ENCODE results near the gene CMTM5. TPM values are rescaled to one million over a fixed set of nuclear protein-coding genes. Genes with fewer than 3 reads are reported as not detected.
A peak's percentile ranks its signal among the peaks of the same experiment; 100 is the strongest.

The CMTM5 gene
- total RNA-seq, 1 donor = not detected

DNA sequence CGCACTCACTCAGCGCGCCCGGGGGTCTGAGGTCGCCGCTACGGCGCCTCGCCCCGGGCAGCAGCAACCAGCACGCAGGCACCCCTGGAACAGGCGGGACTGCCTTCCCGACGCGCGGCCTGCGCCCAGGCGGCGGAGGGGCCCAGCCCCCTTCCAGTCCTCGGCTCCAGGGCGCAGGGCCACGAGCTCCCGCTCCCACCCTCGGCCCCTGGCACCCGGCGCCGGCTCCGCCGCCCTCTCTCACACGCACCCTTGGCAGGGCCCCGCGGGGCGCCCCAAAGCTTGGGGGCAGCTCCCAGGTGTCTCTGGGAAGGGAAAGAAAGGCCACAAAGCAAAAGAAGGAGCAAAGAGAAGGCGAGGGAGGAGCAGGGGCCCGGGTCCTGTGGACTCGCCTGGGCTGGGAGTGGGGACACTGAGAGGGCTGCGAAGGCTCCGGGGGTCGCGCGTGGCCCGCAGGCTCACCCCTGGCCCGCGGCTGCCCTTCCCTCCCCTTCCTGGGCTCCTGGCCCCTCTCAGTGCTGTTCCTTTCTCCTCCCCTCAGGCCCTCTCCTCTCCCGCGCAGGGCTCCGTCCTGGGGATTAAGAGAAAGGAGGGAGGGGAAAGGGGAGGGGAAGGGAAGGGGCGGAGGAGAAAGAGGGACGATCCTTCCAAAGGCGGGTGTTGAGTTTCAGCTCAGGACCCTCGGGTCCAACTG lies 11.0 kb upstream of the CMTM5 start:
- Histone ChIP-seq H3K4me2 (ENCODE audit: insufficient read depth, low read length) (peak overlapping the region; percentile 81), H3K27me3 (ENCODE audit: insufficient read depth, low read length) (peaks cover 10% of the 10 kb centered on the region), H3K36me3 (ENCODE audit: insufficient read depth, low read length) (no peaks in the 10 kb centered on the region), H3K4me1 (ENCODE audit: insufficient read depth, low read length) (peaks cover 5% of the 10 kb centered on the region), H3K79me2 (ENCODE audit: insufficient read depth, low read length) (peaks cover 4% of the 10 kb centered on the region), H3K4me3 (ENCODE audit: insufficient read depth, low read length) (peak overlapping the region; percentile 76), H2AFZ (ENCODE audit: low read length) (no peak overlapping the region), H4K20me1 (ENCODE audit: insufficient read depth, low read length) (no peaks in the 10 kb centered on the region), H3K27ac (ENCODE audit: low read depth, low read length) (no peak overlapping the region), H3K9me3 (ENCODE audit: low read depth, low read length) (no peaks in the 10 kb centered on the region)
- TF ChIP-seq, protein P1, sequence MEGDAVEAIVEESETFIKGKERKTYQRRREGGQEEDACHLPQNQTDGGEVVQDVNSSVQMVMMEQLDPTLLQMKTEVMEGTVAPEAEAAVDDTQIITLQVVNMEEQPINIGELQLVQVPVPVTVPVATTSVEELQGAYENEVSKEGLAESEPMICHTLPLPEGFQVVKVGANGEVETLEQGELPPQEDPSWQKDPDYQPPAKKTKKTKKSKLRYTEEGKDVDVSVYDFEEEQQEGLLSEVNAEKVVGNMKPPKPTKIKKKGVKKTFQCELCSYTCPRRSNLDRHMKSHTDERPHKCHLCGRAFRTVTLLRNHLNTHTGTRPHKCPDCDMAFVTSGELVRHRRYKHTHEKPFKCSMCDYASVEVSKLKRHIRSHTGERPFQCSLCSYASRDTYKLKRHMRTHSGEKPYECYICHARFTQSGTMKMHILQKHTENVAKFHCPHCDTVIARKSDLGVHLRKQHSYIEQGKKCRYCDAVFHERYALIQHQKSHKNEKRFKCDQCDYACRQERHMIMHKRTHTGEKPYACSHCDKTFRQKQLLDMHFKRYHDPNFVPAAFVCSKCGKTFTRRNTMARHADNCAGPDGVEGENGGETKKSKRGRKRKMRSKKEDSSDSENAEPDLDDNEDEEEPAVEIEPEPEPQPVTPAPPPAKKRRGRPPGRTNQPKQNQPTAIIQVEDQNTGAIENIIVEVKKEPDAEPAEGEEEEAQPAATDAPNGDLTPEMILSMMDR (IDR thresholded peaks at IDR 0.05; ENCODE audit: extremely low read depth, low read depth, low read length) = no peak
- no peak for DNase-seq (ENCODE audit: insufficient read length, low spot score, missing footprints)

DNA sequence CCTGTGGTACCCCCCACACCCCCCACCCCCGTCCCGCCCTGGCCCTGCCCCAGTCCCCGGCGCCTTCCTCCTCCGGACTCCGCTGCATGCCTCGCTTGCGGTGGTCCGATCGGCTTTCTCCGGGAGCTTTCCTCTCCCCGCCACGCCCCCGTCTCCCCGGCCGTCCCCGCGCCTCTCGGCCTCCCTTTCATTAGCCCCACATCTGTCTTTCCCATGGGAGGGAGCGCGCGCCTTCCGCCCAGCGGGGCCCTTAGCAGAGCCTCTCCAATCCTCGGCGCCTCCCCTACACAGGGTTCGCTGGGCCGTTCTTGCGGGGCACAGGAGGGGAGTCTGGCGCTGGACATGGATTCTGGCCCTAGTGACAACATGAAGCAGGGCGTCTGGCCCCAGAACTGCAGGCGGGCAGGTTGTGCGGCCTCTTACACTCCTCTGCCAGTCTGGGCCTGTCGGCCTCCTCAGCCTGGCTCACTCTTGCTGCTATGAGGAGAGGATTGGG lies 10.4 kb upstream of the CMTM5 start:
- peaks cover 4% of the 10 kb centered on the region for H3K79me2 ChIP-seq (ENCODE audit: insufficient read depth, low read length)
- H3K4me2 ChIP-seq (ENCODE audit: insufficient read depth, low read length) = peak overlapping the region; percentile 81
- H3K27me3 ChIP-seq (ENCODE audit: insufficient read depth, low read length) = peaks cover 12% of the 10 kb centered on the region
- peak overlapping the region; percentile 76 for H3K4me3 ChIP-seq (ENCODE audit: insufficient read depth, low read length)
- H3K4me1 ChIP-seq (ENCODE audit: insufficient read depth, low read length) = peaks cover 5% of the 10 kb centered on the region
- H3K36me3 ChIP-seq (ENCODE audit: insufficient read depth, low read length) = no peaks in the 10 kb centered on the region
- H3K9me3 ChIP-seq (ENCODE audit: low read depth, low read length) = no peaks in the 10 kb centered on the region
- H3K27ac ChIP-seq (ENCODE audit: low read depth, low read length) = no peak overlapping the region
- TF ChIP-seq, protein P1 (IDR thresholded peaks at IDR 0.05; ENCODE audit: extremely low read depth, low read depth, low read length) = no peak
- peak; percentile 93 for DNase-seq (ENCODE audit: insufficient read length, low spot score, missing footprints)
- no peaks in the 10 kb centered on the region for H4K20me1 ChIP-seq (ENCODE audit: insufficient read depth, low read length)
- H2AFZ ChIP-seq (ENCODE audit: low read length) = peak overlapping the region; percentile 76

DNA sequence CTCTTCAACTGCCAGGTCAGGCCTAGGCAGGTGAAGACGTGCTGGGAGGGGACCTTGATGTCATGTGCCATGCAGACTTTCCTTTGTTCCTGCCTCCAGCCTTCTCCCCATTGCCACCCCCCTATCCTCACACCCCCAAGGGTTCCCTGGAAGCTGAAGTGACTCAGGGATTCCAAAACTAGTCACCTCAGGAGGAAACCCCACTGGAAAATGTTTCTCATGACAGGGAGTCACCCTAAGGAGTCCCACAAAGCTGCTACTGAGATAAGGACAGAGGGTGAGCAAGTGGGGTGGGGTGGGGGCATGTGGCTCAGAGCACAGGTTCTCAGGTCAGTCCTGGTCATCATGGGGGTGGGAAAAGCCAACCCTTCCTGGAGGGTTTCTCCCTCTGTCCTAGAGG lies 6.6 kb upstream of the CMTM5 start:
- TF ChIP-seq, protein P1 (IDR thresholded peaks at IDR 0.05; ENCODE audit: extremely low read depth, low read depth, low read length) = no peak
- H3K27me3 ChIP-seq (ENCODE audit: insufficient read depth, low read length) = peaks cover 27% of the 10 kb centered on the region
- H3K36me3 ChIP-seq (ENCODE audit: insufficient read depth, low read length) = no peaks in the 10 kb centered on the region
- no peak overlapping the region for H3K27ac ChIP-seq (ENCODE audit: low read depth, low read length)
- no peak overlapping the region for H3K4me3 ChIP-seq (ENCODE audit: insufficient read depth, low read length)
- no peaks in the 10 kb centered on the region for H3K9me3 ChIP-seq (ENCODE audit: low read depth, low read length)
- DNase-seq (ENCODE audit: insufficient read length, low spot score, missing footprints) = no peak
- H3K4me2 ChIP-seq (ENCODE audit: insufficient read depth, low read length) = no peak overlapping the region
- no peak overlapping the region for H2AFZ ChIP-seq (ENCODE audit: low read length)
- no peaks in the 10 kb centered on the region for H3K4me1 ChIP-seq (ENCODE audit: insufficient read depth, low read length)
- no peaks in the 10 kb centered on the region for H3K79me2 ChIP-seq (ENCODE audit: insufficient read depth, low read length)
- H4K20me1 ChIP-seq (ENCODE audit: insufficient read depth, low read length) = no peaks in the 10 kb centered on the region

DNA sequence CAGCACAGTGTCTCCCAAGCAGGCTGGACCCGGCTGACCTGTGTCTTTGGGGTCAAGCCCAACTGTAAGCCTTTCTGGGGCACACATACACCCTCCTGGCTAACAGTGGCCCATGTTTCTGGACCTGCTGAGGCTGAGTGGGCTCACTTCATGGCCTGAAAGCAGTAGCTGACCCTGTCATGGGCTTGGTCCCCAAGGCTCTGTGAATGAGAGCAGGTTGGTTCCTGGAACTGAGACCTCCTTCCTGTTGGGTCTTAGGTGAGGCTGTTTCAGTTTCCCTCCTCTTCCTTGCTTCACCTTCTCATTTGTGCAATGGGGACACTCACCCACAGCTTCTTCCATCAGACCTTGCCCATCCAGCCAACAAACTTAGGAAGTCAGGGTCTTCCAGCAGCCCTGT lies 5.0 kb upstream of the CMTM5 start:
- Histone ChIP-seq H3K4me1 (ENCODE audit: insufficient read depth, low read length) (no peaks in the 10 kb centered on the region), H3K36me3 (ENCODE audit: insufficient read depth, low read length) (no peaks in the 10 kb centered on the region), H3K4me2 (ENCODE audit: insufficient read depth, low read length) (no peak overlapping the region), H3K4me3 (ENCODE audit: insufficient read depth, low read length) (no peak overlapping the region), H4K20me1 (ENCODE audit: insufficient read depth, low read length) (no peaks in the 10 kb centered on the region), H3K79me2 (ENCODE audit: insufficient read depth, low read length) (no peaks in the 10 kb centered on the region), H3K27me3 (ENCODE audit: insufficient read depth, low read length) (peaks cover 31% of the 10 kb centered on the region), H3K9me3 (ENCODE audit: low read depth, low read length) (no peaks in the 10 kb centered on the region), H3K27ac (ENCODE audit: low read depth, low read length) (no peak overlapping the region), H2AFZ (ENCODE audit: low read length) (no peak overlapping the region)
- no peak for DNase-seq (ENCODE audit: insufficient read length, low spot score, missing footprints)
- TF ChIP-seq, protein P1 (IDR thresholded peaks at IDR 0.05; ENCODE audit: extremely low read depth, low read depth, low read length) = no peak

Data from osteoblast (primary cell).